Colonic mucosa (tissue), 4 donors: ENCODE data around the gene ADCY10. TPM values are rescaled to one million over a fixed set of nuclear protein-coding genes. Genes with fewer than 3 reads are reported as not detected.
A peak's percentile ranks its signal among the peaks of the same experiment; 100 is the strongest.
"Not testable (repeated sequence)": the region's sequence is repeated elsewhere in the genome, so short reads cannot be mapped to it uniquely, and the experiment has no call there.

ENCODE experiments used
- DNase-seq: peaks from one replicate; pipeline ENCODE4 v3.0.0-alpha.2; 2020
- H3K27ac ChIP-seq: fragments of 200-600 bp; one replicate; pipeline ENCODE4 v1.8.0; 2021
- H3K27me3 ChIP-seq: fragments of 200-600 bp; one replicate; pipeline ENCODE4 v1.8.0; 2021
- H3K36me3 ChIP-seq: fragments of 200-600 bp; one replicate; pipeline ENCODE4 v1.8.0; 2021
- H3K4me1 ChIP-seq: fragments of 200-600 bp; one replicate; pipeline ENCODE4 v1.8.0; 2021; ENCODE audit warnings: mild to moderate bottlenecking
- H3K4me3 ChIP-seq: fragments of 200-600 bp; one replicate; pipeline ENCODE4 v1.8.0; 2021
- H3K9ac ChIP-seq, 2 donors: one replicate each; pipeline ENCODE4 v1.7.0; 2013; ENCODE audit warnings: control low read depth in 2 of 2, low read depth in 2 of 2, low read length in 2 of 2
- H3K9me3 ChIP-seq: fragments of 200-600 bp; one replicate; pipeline ENCODE4 v1.8.0; 2021
- CTCF ChIP-seq: fragments of 200-600 bp; IDR thresholded peaks from one replicate; pipeline ENCODE4 v1.8.0; 2022; ENCODE audit warnings: antibody characterized with exemption, mild to moderate bottlenecking
- intact Hi-C: fragments of 100-400 bp; cut with DNase I; formaldehyde crosslinking; loops from one replicate; pipeline ENCODE4 v1.14.1; 2022
- total RNA-seq, 2 donors: library from RNA; stranded (reverse); fragmentation: NEBNext Ultra II Directional in 1 of 2; extraction: Animal tissue kit (Norgen Biotek cat#: 25700) in 1 of 2; gene quantifications; one replicate each; pipeline ENCODE4 v1.2.1, GENCODE V29; 2021
- donor health status: healthy.
- donor health status: DM: no; HTN: no; CAD: no.
- donor health status: DM: no; HTN: no; CAD: no.

Gene ADCY10
- total RNA-seq, 2 donors from 2014 or later: 0.64 to 1.6 TPM

- H3K27me3 ChIP-seq: no peaks in the 10 kb centered on the region
- intact Hi-C loops: loop anchor here (10.0 kb wide), 1 partner anchor 204 kb away; no protein-coding TSS in a partner anchor
Observed at GRCh38 chr1:167808690-167809089, 105.2 kb downstream of the ADCY10 start.

GRCh38 chr1:167808104-167808503 lies 105.8 kb downstream of the ADCY10 start:
- no peak for DNase-seq
- intact Hi-C loops: loop anchor here (10.0 kb wide), 1 partner anchor 203 kb away; no protein-coding TSS in a partner anchor
- Histone ChIP-seq H3K27ac (no peak overlapping the region), H3K27me3 (no peaks in the 10 kb centered on the region), H3K9me3 (no peaks in the 10 kb centered on the region), H3K36me3 (no peaks in the 10 kb centered on the region), H3K9ac (no peak overlapping the region), H3K4me3 (no peak overlapping the region), H3K4me1 (no peaks in the 10 kb centered on the region)
- TF ChIP-seq CTCF: no peak

More at GRCh38 chr1:167808690-167809089, 105.2 kb downstream of the ADCY10 start:
- Histone ChIP-seq H3K9ac (no peak overlapping the region), H3K4me3 (no peak overlapping the region), H3K36me3 (no peaks in the 10 kb centered on the region), H3K27ac (no peak overlapping the region), H3K4me1 (no peaks in the 10 kb centered on the region), H3K9me3 (no peaks in the 10 kb centered on the region)
- no peak for TF ChIP-seq CTCF
- DNase-seq: no peak

- H3K9ac ChIP-seq, DNase-seq, H3K4me3 ChIP-seq, H3K4me1 ChIP-seq, H3K27me3 ChIP-seq, H3K36me3 ChIP-seq, H3K27ac ChIP-seq, H3K9me3 ChIP-seq: not testable (repeated sequence)
- intact Hi-C loops: loop anchor here (10.0 kb wide), 1 partner anchor 202 kb away; no protein-coding TSS in a partner anchor
Observed at GRCh38 chr1:167806676-167807075, 107.3 kb downstream of the ADCY10 start.

GRCh38 chr1:167806235-167806634 lies 107.7 kb downstream of the ADCY10 start:
- H3K27ac ChIP-seq, DNase-seq, H3K27me3 ChIP-seq, H3K9me3 ChIP-seq, H3K36me3 ChIP-seq, H3K4me3 ChIP-seq, H3K4me1 ChIP-seq, H3K9ac ChIP-seq: not testable (repeated sequence)
- intact Hi-C loops: loop anchor here (10.0 kb wide), 1 partner anchor 201 kb away; no protein-coding TSS in a partner anchor

- Histone ChIP-seq H3K9ac (peak overlapping the region in 1 of 2 donors; percentile 17), H3K27me3 (no peaks in the 10 kb centered on the region), H3K27ac (no peak overlapping the region), H3K4me1 (no peaks in the 10 kb centered on the region), H3K36me3 (no peaks in the 10 kb centered on the region), H3K4me3 (no peak overlapping the region), H3K9me3 (no peaks in the 10 kb centered on the region)
- DNase-seq: no peak
- intact Hi-C loops: loop anchor here (10.0 kb wide), 1 partner anchor 200 kb away; no protein-coding TSS in a partner anchor
- TF ChIP-seq CTCF: no peak
Observed at GRCh38 chr1:167805041-167805556, 108.8 kb downstream of the ADCY10 start.

GRCh38 chr1:167803358-167804207 lies 110.4 kb downstream of the ADCY10 start:
- H3K27me3 ChIP-seq: no peaks in the 10 kb centered on the region
- peak; percentile 97 for TF ChIP-seq CTCF
- no peak overlapping the region for H3K27ac ChIP-seq
- DNase-seq: peak; percentile 94
- H3K4me3 ChIP-seq: no peak overlapping the region
- no peaks in the 10 kb centered on the region for H3K36me3 ChIP-seq
- no peaks in the 10 kb centered on the region for H3K9me3 ChIP-seq
- no peak overlapping the region for H3K9ac ChIP-seq
- no peaks in the 10 kb centered on the region for H3K4me1 ChIP-seq
- intact Hi-C loops: loop anchor here (5.0 to 10.0 kb wide), 2 partner anchors 81 to 199 kb away; partner anchors contain the start of gene MPZL1
